T-helper 1 cell treated with Interleukin-12 subunit alpha and Interleukin-12 subunit beta and Interleukin-4 antibody, amounts not matched to agents 30 μg/mL and 1 μg/mL, for 36 hours (primary cell): ENCODE data around the gene ACRV1.
"Not testable (repeated sequence)": the region's sequence is repeated elsewhere in the genome, so short reads cannot be mapped to it uniquely, and the experiment has no call there.

Experiments
- H3K27ac Mint-ChIP-seq: one replicate; pipeline ENCODE4 v1.8.0; 2021; ENCODE audit warnings: mild to moderate bottlenecking, mixed read lengths
- H3K27me3 Mint-ChIP-seq: one replicate; pipeline ENCODE4 v1.8.0; 2021; ENCODE audit warnings: low read depth, mixed read lengths
- H3K36me3 Mint-ChIP-seq: one replicate; pipeline ENCODE4 v1.8.0; 2021; ENCODE audit warnings: low read depth, mixed read lengths
- H3K4me1 Mint-ChIP-seq: one replicate; pipeline ENCODE4 v1.8.0; 2021; ENCODE audit warnings: low read depth, mixed read lengths
- H3K4me3 Mint-ChIP-seq: one replicate; pipeline ENCODE4 v1.8.0; 2021; ENCODE audit warnings: mild to moderate bottlenecking, moderate library complexity, mixed read lengths
- H3K9me3 Mint-ChIP-seq: one replicate; pipeline ENCODE4 v1.8.0; 2021; ENCODE audit warnings: mixed read lengths

The ACRV1 gene

GRCh38 chr11:125680747-125681146 is at the start of gene ACRV1:
Gene ACRV1 (minus strand): TSS chr11:125680847. CDS start chr11:125680780, 67 bp downstream.
- no peaks in the 10 kb centered on the region for H3K27me3 Mint-ChIP-seq
- peaks cover 3% of the 10 kb centered on the region for H3K4me1 Mint-ChIP-seq
- no peaks in the 10 kb centered on the region for H3K9me3 Mint-ChIP-seq
- H3K36me3 Mint-ChIP-seq = peaks cover 24% of the 10 kb centered on the region
- H3K27ac Mint-ChIP-seq = no peak within 1 kb of the TSS
- no peak within 1 kb of the TSS for H3K4me3 Mint-ChIP-seq

GRCh38 chr11:125728969-125729368 is 48.3 kb upstream of the ACRV1 start:
- Mint-ChIP-seq H3K4me1 (no peaks in the 10 kb centered on the region), H3K4me3 (no peak overlapping the region), H3K36me3 (no peaks in the 10 kb centered on the region), H3K9me3 (no peaks in the 10 kb centered on the region), H3K27ac (no peak overlapping the region), H3K27me3 (peaks cover 12% of the 10 kb centered on the region)

GRCh38 chr11:125724125-125724524 is 43.5 kb upstream of the ACRV1 start:
- H3K27me3 Mint-ChIP-seq = peaks cover 14% of the 10 kb centered on the region
- no peak overlapping the region for H3K4me3 Mint-ChIP-seq
- H3K27ac Mint-ChIP-seq = no peak overlapping the region
- no peaks in the 10 kb centered on the region for H3K4me1 Mint-ChIP-seq
- no peaks in the 10 kb centered on the region for H3K9me3 Mint-ChIP-seq
- no peaks in the 10 kb centered on the region for H3K36me3 Mint-ChIP-seq

GRCh38 chr11:125720781-125721180 is 40.1 kb upstream of the ACRV1 start:
- no peak overlapping the region for H3K27ac Mint-ChIP-seq
- no peaks in the 10 kb centered on the region for H3K36me3 Mint-ChIP-seq
- H3K27me3 Mint-ChIP-seq = peaks cover 4% of the 10 kb centered on the region
- H3K4me3 Mint-ChIP-seq = no peak overlapping the region
- no peaks in the 10 kb centered on the region for H3K9me3 Mint-ChIP-seq
- no peaks in the 10 kb centered on the region for H3K4me1 Mint-ChIP-seq

- not testable (repeated sequence) for H3K36me3 Mint-ChIP-seq, H3K4me3 Mint-ChIP-seq, H3K27ac Mint-ChIP-seq
Measured at GRCh38 chr11:125704686-125705085, 24.0 kb upstream of the ACRV1 start.

GRCh38 chr11:125701858-125702621 is 21.4 kb upstream of the ACRV1 start:
- Mint-ChIP-seq H3K9me3 (no peaks in the 10 kb centered on the region), H3K36me3 (no peaks in the 10 kb centered on the region), H3K27me3 (peaks cover 4% of the 10 kb centered on the region), H3K4me1 (no peaks in the 10 kb centered on the region), H3K27ac (no peak overlapping the region), H3K4me3 (no peak overlapping the region)

More at GRCh38 chr11:125704686-125705085, 24.0 kb upstream of the ACRV1 start:
- not testable (repeated sequence) for H3K4me1 Mint-ChIP-seq, H3K9me3 Mint-ChIP-seq
- peaks cover 13% of the 10 kb centered on the region for H3K27me3 Mint-ChIP-seq

- no peaks in the 10 kb centered on the region for H3K9me3 Mint-ChIP-seq
- H3K27me3 Mint-ChIP-seq = peaks cover 1% of the 10 kb centered on the region
- H3K4me1 Mint-ChIP-seq = no peaks in the 10 kb centered on the region
- no peaks in the 10 kb centered on the region for H3K36me3 Mint-ChIP-seq
- no peak overlapping the region for H3K4me3 Mint-ChIP-seq
- H3K27ac Mint-ChIP-seq = no peak overlapping the region
Measured at GRCh38 chr11:125701018-125701610, 20.5 kb upstream of the ACRV1 start.

- H3K27me3 Mint-ChIP-seq = no peaks in the 10 kb centered on the region
- H3K36me3 Mint-ChIP-seq = no peaks in the 10 kb centered on the region
- no peaks in the 10 kb centered on the region for H3K9me3 Mint-ChIP-seq
- no peak overlapping the region for H3K4me3 Mint-ChIP-seq
- H3K27ac Mint-ChIP-seq = no peak overlapping the region
- no peaks in the 10 kb centered on the region for H3K4me1 Mint-ChIP-seq
Measured at GRCh38 chr11:125694951-125695350, 14.3 kb upstream of the ACRV1 start.

- Mint-ChIP-seq H3K27me3 (no peaks in the 10 kb centered on the region), H3K27ac (no peak overlapping the region), H3K9me3 (no peaks in the 10 kb centered on the region), H3K4me1 (no peaks in the 10 kb centered on the region), H3K36me3 (no peaks in the 10 kb centered on the region), H3K4me3 (no peak overlapping the region)
Measured at GRCh38 chr11:125692887-125693286, 12.2 kb upstream of the ACRV1 start.

- Mint-ChIP-seq H3K36me3 (no peaks in the 10 kb centered on the region), H3K27ac (no peak overlapping the region), H3K4me3 (no peak overlapping the region), H3K4me1 (no peaks in the 10 kb centered on the region), H3K9me3 (no peaks in the 10 kb centered on the region), H3K27me3 (no peaks in the 10 kb centered on the region)
Measured at GRCh38 chr11:125690006-125690405, 9.4 kb upstream of the ACRV1 start.

GRCh38 chr11:125689274-125689859 is 8.7 kb upstream of the ACRV1 start:
- Mint-ChIP-seq H3K4me3 (no peak overlapping the region), H3K9me3 (no peaks in the 10 kb centered on the region), H3K27ac (no peak overlapping the region), H3K27me3 (no peaks in the 10 kb centered on the region), H3K36me3 (no peaks in the 10 kb centered on the region), H3K4me1 (no peaks in the 10 kb centered on the region)

- Mint-ChIP-seq H3K4me1 (no peaks in the 10 kb centered on the region), H3K4me3 (no peak overlapping the region), H3K9me3 (no peaks in the 10 kb centered on the region), H3K27ac (no peak overlapping the region), H3K36me3 (no peaks in the 10 kb centered on the region), H3K27me3 (no peaks in the 10 kb centered on the region)
Measured at GRCh38 chr11:125688632-125689031, 8.0 kb upstream of the ACRV1 start.

- H3K9me3 Mint-ChIP-seq = no peaks in the 10 kb centered on the region
- no peaks in the 10 kb centered on the region for H3K27me3 Mint-ChIP-seq
- H3K4me1 Mint-ChIP-seq = no peaks in the 10 kb centered on the region
- no peaks in the 10 kb centered on the region for H3K36me3 Mint-ChIP-seq
- no peak overlapping the region for H3K4me3 Mint-ChIP-seq
- H3K27ac Mint-ChIP-seq = no peak overlapping the region
Measured at GRCh38 chr11:125688066-125688465, 7.4 kb upstream of the ACRV1 start.

GRCh38 chr11:125685228-125685627 is 4.6 kb upstream of the ACRV1 start:
- no peak overlapping the region for H3K27ac Mint-ChIP-seq
- H3K27me3 Mint-ChIP-seq = no peaks in the 10 kb centered on the region
- no peaks in the 10 kb centered on the region for H3K9me3 Mint-ChIP-seq
- no peaks in the 10 kb centered on the region for H3K4me1 Mint-ChIP-seq
- H3K4me3 Mint-ChIP-seq = no peak overlapping the region
- H3K36me3 Mint-ChIP-seq = peaks cover 8% of the 10 kb centered on the region

GRCh38 chr11:125679837-125680236 is 810 bp downstream of the ACRV1 start:
- Mint-ChIP-seq H3K27me3 (no peaks in the 10 kb centered on the region), H3K27ac (no peak overlapping the region), H3K4me1 (peaks cover 3% of the 10 kb centered on the region), H3K36me3 (peaks cover 24% of the 10 kb centered on the region), H3K4me3 (no peak overlapping the region), H3K9me3 (no peaks in the 10 kb centered on the region)
